NB4 (cell line): Measurements from ENCODE around the gene CXCR2.
A peak's percentile ranks its signal among the peaks of the same experiment; 100 is the strongest.
"Not testable (repeated sequence)": the region's sequence is repeated elsewhere in the genome, so short reads cannot be mapped to it uniquely, and the experiment has no call there.

Experiments
- DNase-seq: peaks from one replicate; pipeline ENCODE4 v3.0.0; 2010; ENCODE audit warnings: low read depth
- H3K4me3 ChIP-seq: one replicate; pipeline ENCODE4 v1.5.1; 2011; ENCODE audit warnings: mild to moderate bottlenecking, low read depth, low read length, moderate library complexity
- CTCF ChIP-seq: IDR thresholded peaks from one replicate; pipeline ENCODE4 v1.5.1; 2012; ENCODE audit warnings: low read depth, low read length
- MAX ChIP-seq: IDR thresholded peaks from 2 replicates; pipeline ENCODE4 v1.6.1; 2011; ENCODE audit warnings: low read depth, low read length
- MYC ChIP-seq: IDR thresholded peaks from 2 replicates; pipeline ENCODE4 v1.6.1; 2011; ENCODE audit warnings: low read depth, low read length
- POLR2A ChIP-seq: IDR thresholded peaks from 2 replicates; pipeline ENCODE4 v1.6.1; 2011; ENCODE audit warnings: mild to moderate bottlenecking; ENCODE audit not compliant: insufficient read length; ENCODE audit errors: extremely low read depth

The CXCR2 gene

GRCh38 chr2:218168016-218168415 lies 42.2 kb downstream of the CXCR2 start:
- H3K4me3 ChIP-seq: no peak overlapping the region
- TF ChIP-seq MAX (no peak), POLR2A (no peak), CTCF (no peak), MYC (no peak)
- no peak for DNase-seq

GRCh38 chr2:218168635-218169462 lies 43.0 kb downstream of the CXCR2 start:
- no peak for TF ChIP-seq POLR2A
- TF ChIP-seq CTCF: peak; percentile 94
- peak; percentile 76 for DNase-seq
- H3K4me3 ChIP-seq: no peak overlapping the region

- no peak overlapping the region for H3K4me3 ChIP-seq
- no peak for DNase-seq
- TF ChIP-seq MAX (no peak), CTCF (no peak), MYC (no peak), POLR2A (no peak)
Measured at GRCh38 chr2:218169757-218170546, 44.1 kb downstream of the CXCR2 start.

GRCh38 chr2:218171744-218172143 lies 45.9 kb downstream of the CXCR2 start:
- not testable (repeated sequence) for DNase-seq, H3K4me3 ChIP-seq

GRCh38 chr2:218172845-218173244 lies 47.0 kb downstream of the CXCR2 start:
- TF ChIP-seq CTCF (no peak), POLR2A (no peak), MYC (no peak), MAX (no peak)
- no peak overlapping the region for H3K4me3 ChIP-seq
- no peak for DNase-seq

- H3K4me3 ChIP-seq: no peak overlapping the region
- no peak for TF ChIP-seq MAX
- no peak for TF ChIP-seq POLR2A
- no peak for TF ChIP-seq MYC
- TF ChIP-seq CTCF: no peak
- DNase-seq: no peak
Measured at GRCh38 chr2:218179782-218180181, 54.0 kb downstream of the CXCR2 start.
